ENCODE measurements around the gene SPINK8.
"Not testable (repeated sequence)": the region's sequence is repeated elsewhere in the genome, so short reads cannot be mapped to it uniquely, and the experiment has no call there.

The SPINK8 gene

GRCh38 chr3:48276911-48277641 is 56.4 kb downstream of the SPINK8 start:
- DNase-seq: no peak

- no peak for DNase-seq
These were observed 58.0 kb downstream of the SPINK8 start for GRCh38 chr3:48275287-48276027.

GRCh38 chr3:48274452-48274851 is 59.0 kb downstream of the SPINK8 start:
- DNase-seq: no peak

- peak; percentile 55 for DNase-seq
These were observed 59.8 kb downstream of the SPINK8 start for GRCh38 chr3:48273594-48274211.

GRCh38 chr3:48271763-48272498 is 61.5 kb downstream of the SPINK8 start:
- DNase-seq: no peak

- DNase-seq: not testable (repeated sequence)
These were observed 62.2 kb downstream of the SPINK8 start for GRCh38 chr3:48271223-48271622.

- no peak for DNase-seq
These were observed 63.2 kb downstream of the SPINK8 start for GRCh38 chr3:48270306-48270705.

- DNase-seq: no peak
These were observed 63.9 kb downstream of the SPINK8 start for GRCh38 chr3:48269592-48269991.

- no peak for DNase-seq
These were observed 64.4 kb downstream of the SPINK8 start for GRCh38 chr3:48268936-48269561.

GRCh38 chr3:48268381-48268935 is 65.0 kb downstream of the SPINK8 start:
- DNase-seq: no peak

GRCh38 chr3:48267782-48268181 is 65.7 kb downstream of the SPINK8 start:
- DNase-seq: no peak

GRCh38 chr3:48258530-48258929 is 74.9 kb downstream of the SPINK8 start:
- DNase-seq: no peak

Data from NCI-H1105 treated with DMSO at 0.1 percent for 48 hours (cell line).